Measurements from ENCODE around the gene MCCC2.

- no peak for TF ChIP-seq CTCF (IDR thresholded peaks at IDR 0.05 in 8 of 11, conservative IDR thresholded peaks at IDR 0.05 in 3 of 11)
- no peak for TF ChIP-seq POLR2A (IDR thresholded peaks at IDR 0.05)
- TF ChIP-seq POLR2AphosphoS5 (IDR thresholded peaks at IDR 0.05): no peak
Observed at GRCh38 chr5:71695595-71695994, 108.5 kb downstream of the MCCC2 start.

Measured in spleen (tissue), 7 donors.